Measurements from ENCODE around the gene PNCK.

DNA sequence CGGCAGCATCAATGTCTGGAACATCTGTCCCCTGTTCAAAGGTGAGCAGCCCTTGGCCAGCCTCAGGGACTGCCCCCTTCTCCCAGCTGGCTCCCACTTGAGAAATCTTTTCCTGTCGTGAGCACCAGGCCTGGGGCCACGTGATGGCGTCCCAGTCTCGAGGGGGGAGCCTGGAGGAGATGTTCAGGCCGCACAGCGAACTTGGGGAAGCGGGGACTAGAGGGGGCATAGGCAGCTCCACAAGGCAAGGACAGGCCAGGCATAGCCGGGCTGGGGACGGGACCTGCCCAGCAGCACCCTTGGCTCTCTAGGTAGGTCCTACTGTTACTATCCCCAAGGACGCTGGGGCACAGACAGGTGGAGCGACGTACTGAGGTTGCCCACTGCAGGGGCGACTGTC lies 16.9 kb upstream of the PNCK start:
- TF ChIP-seq, protein P1, sequence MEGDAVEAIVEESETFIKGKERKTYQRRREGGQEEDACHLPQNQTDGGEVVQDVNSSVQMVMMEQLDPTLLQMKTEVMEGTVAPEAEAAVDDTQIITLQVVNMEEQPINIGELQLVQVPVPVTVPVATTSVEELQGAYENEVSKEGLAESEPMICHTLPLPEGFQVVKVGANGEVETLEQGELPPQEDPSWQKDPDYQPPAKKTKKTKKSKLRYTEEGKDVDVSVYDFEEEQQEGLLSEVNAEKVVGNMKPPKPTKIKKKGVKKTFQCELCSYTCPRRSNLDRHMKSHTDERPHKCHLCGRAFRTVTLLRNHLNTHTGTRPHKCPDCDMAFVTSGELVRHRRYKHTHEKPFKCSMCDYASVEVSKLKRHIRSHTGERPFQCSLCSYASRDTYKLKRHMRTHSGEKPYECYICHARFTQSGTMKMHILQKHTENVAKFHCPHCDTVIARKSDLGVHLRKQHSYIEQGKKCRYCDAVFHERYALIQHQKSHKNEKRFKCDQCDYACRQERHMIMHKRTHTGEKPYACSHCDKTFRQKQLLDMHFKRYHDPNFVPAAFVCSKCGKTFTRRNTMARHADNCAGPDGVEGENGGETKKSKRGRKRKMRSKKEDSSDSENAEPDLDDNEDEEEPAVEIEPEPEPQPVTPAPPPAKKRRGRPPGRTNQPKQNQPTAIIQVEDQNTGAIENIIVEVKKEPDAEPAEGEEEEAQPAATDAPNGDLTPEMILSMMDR (IDR thresholded peaks at IDR 0.05; ENCODE audit: low read length) = no peak
- no peak for TF ChIP-seq EZH2 (optimal IDR thresholded peaks at IDR 0.05; ENCODE audit: low read depth, low read length)
- TF ChIP-seq EZH2phosphoT487 (IDR thresholded peaks at IDR 0.05; ENCODE audit: low read length) = no peak
